Hematopoietic multipotent progenitor cell treated with erythropoietin and hydrocortisone succinate and interleukin-3 and kit ligand, for 8 days (in vitro differentiated cells): ENCODE data around the gene YWHAQ.
A peak's percentile ranks its signal among the peaks of the same experiment; 100 is the strongest.
"Not testable (repeated sequence)": the region's sequence is repeated elsewhere in the genome, so short reads cannot be mapped to it uniquely, and the experiment has no call there.

ENCODE experiments used
- DNase-seq: peaks from one replicate; pipeline ENCODE4 v3.0.0-alpha.2; 2015

The YWHAQ gene

GRCh38 chr2:9630117-9630735 lies 571 bp downstream of the YWHAQ start:
- DNase-seq = peak; percentile 71

GRCh38 chr2:9629222-9630116 lies 1.3 kb downstream of the YWHAQ start:
- peak; percentile 17 for DNase-seq

GRCh38 chr2:9627310-9627709 lies 3.5 kb downstream of the YWHAQ start:
- DNase-seq = peak; percentile 34

GRCh38 chr2:9623151-9623550 lies 7.6 kb downstream of the YWHAQ start:
- DNase-seq = no peak

- DNase-seq = not testable (repeated sequence)
Observed at GRCh38 chr2:9621655-9622054, 9.1 kb downstream of the YWHAQ start.

- DNase-seq = no peak
Observed at GRCh38 chr2:9618410-9618809, 12.4 kb downstream of the YWHAQ start.

DNA sequence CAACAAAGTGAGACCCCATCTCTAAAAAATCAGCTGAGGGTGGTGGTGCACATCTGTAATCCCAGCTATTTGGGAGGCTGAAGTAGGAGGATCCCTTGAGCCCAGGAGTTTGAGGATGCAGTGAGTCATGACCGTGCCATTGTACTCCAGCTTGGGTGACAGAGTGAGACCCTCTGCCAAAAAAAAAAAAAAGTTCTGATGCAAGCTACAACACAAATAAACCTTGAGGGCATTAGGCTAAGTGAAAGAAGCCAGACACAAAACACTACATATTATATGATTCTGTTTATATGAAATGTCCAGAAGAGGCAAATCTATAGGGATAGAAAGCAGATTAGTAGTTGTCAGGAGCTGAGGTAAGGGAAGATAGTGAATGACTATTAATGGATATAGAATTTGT lies 13.0 kb downstream of the YWHAQ start:
- no peak for DNase-seq

GRCh38 chr2:9617296-9617695 lies 13.5 kb downstream of the YWHAQ start:
- DNase-seq = no peak

GRCh38 chr2:9614562-9614961 lies 16.2 kb downstream of the YWHAQ start:
- DNase-seq = no peak

DNA sequence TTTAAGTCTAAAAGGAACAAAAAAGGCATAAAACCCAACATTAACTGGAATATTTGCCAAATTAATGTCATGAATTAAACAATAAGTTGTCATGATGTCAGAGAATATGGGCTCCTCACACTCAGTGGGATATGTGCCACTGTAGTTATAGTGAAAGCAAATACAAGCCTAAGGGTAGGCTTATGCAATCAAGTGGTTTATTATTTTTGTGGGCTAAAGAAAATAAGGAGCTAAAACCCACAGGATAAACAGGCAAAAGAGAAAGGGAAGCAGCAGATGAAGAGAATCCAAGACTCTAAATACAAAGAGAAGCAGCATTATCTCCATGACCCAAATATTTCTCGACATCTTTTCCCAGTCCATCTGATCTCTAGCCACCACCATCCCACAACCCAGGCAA lies 17.5 kb downstream of the YWHAQ start:
- DNase-seq = no peak

DNA sequence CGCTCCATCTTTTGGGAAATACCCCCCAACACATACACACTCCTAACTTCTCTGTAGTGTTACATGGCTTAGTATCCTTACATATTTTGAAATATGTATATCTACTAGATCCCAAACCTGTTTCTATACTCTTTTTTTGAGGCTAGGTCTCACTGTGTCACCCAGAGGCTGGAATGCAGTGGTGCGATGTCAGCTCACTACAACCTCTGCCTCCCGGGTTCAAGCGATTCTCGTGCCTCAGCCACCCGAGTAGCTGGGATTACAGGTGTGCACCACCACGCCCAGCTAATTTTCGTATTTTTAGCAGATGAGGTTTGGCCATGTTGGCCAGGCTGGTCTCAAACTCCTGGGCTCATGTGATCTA lies 19.3 kb downstream of the YWHAQ start:
- not testable (repeated sequence) for DNase-seq

GRCh38 chr2:9610781-9611548 lies 19.8 kb downstream of the YWHAQ start:
- DNase-seq = no peak

GRCh38 chr2:9608491-9608890 lies 22.3 kb downstream of the YWHAQ start:
- DNase-seq = not testable (repeated sequence)

DNA sequence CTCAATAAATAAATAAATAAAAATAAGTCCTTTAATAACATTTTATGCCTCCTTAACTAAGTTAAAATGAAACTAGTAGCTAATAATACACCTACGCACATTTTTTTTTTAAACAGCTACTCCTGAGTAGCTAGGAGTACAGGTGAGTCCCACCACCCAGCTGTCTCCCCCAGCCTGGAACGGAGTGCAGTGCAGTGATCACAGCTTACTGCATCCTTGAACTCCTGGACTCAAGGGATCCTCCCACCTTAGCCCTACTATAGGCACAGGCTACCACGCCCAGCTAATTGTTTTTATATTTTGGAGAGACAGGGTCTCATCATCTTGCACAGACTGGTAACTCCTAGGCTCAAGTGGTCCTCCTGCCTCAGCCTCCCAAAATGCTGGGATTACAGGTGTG lies 28.4 kb downstream of the YWHAQ start:
- no peak for DNase-seq

- no peak for DNase-seq
Observed at GRCh38 chr2:9601397-9601796, 29.4 kb downstream of the YWHAQ start.

DNA sequence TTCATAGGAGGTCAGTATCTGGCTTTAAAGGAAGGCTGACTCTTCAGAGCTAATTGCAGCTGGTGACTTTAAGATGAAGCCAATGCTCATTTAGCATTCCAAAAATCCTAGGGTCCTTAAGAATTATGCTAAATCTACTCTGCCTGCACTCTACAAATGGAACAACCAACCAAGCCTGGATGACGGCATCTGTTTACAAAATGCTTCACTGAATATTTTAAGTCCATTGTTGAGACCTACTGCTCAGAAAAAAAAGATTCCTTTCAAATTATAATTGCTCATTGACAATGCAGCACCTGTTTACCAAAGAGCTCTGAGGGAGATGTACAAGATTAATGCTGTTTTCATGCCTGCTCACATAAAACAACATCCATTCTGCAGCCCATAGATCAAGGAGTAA lies 31.4 kb downstream of the YWHAQ start:
- no peak for DNase-seq

DNA sequence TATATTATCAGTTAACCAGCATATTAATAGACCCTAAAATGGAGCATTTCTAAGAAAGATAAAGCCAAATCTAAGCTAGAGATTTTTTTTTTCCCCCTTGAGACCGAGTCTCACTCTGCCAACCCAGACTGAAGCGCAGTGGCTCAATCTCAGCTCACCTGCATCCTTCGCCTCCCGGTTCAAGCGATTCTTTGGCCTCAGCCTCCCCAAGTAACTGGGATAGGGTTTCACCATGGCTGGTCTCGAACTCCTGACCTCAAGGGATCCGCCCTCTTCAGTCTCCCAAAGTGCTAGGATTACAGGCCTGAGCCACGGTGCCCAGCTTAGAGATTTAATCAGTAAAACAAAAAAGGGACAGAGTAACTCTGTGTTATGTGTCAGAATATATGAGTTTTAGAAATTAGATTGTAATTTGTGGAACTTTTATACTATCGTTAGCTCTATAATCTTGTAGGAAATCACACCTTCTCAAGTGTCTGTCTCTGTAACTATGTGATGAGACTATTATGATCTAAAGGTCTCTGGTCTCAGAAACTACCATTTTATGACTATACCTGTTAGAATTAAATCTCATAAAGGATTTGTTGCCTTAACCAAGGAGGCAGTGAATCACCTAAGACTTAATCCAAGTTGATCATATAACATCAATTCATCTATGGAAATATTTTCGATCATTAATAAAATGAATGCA lies 34.0 kb downstream of the YWHAQ start:
- DNase-seq = no peak

GRCh38 chr2:9595746-9596145 lies 35.1 kb downstream of the YWHAQ start:
- no peak for DNase-seq

- not testable (repeated sequence) for DNase-seq
Observed at GRCh38 chr2:9595256-9595655, 35.5 kb downstream of the YWHAQ start.

GRCh38 chr2:9594366-9595054 lies 36.3 kb downstream of the YWHAQ start:
- DNase-seq = no peak

DNA sequence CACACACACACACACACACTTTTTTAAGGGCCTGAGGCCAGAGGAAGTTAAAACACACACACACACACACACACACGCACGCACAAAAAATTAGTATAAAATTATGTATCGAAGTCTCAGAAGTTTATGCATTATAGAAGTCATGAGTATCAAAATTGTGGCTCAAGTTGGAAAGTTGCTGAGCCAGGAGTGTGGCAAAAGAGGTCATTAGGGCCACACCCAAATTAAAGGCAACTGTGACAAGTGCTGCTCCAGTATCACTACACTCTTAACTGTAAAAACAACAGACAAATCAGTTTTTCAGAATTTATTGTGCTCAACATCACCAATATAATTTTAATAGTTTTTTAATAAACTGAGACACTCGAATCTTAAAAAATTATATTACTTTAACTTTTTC lies 36.9 kb downstream of the YWHAQ start:
- DNase-seq = peak; percentile 44

GRCh38 chr2:9592699-9593098 lies 38.1 kb downstream of the YWHAQ start:
- DNase-seq = no peak

- no peak for DNase-seq
Observed at GRCh38 chr2:9590641-9591040, 40.2 kb downstream of the YWHAQ start.
